ENCODE results near the gene ENTPD5.

ENTPD5 gene

GRCh38 chr14:74018586-74019407 lies at the start of gene ENTPD5, which contains the start of gene BBOF1:
Gene ENTPD5, minus strand, starts transcription at chr14:74019288. Its CDS starts 31,186 bp downstream, at chr14:73988102.
Gene BBOF1, plus strand, starts transcription at chr14:74019349. Its CDS starts 130 bp downstream, at chr14:74019479.
- peak within 1 kb of the TSS; percentile 92 for H3K4me3 ChIP-seq (ENCODE audit: low read depth, low read length)
- DNase-seq (ENCODE audit: low read depth), result no peak
- TF ChIP-seq, protein P1, sequence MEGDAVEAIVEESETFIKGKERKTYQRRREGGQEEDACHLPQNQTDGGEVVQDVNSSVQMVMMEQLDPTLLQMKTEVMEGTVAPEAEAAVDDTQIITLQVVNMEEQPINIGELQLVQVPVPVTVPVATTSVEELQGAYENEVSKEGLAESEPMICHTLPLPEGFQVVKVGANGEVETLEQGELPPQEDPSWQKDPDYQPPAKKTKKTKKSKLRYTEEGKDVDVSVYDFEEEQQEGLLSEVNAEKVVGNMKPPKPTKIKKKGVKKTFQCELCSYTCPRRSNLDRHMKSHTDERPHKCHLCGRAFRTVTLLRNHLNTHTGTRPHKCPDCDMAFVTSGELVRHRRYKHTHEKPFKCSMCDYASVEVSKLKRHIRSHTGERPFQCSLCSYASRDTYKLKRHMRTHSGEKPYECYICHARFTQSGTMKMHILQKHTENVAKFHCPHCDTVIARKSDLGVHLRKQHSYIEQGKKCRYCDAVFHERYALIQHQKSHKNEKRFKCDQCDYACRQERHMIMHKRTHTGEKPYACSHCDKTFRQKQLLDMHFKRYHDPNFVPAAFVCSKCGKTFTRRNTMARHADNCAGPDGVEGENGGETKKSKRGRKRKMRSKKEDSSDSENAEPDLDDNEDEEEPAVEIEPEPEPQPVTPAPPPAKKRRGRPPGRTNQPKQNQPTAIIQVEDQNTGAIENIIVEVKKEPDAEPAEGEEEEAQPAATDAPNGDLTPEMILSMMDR (IDR thresholded peaks at IDR 0.05; ENCODE audit: control insufficient read depth, extremely low read depth, insufficient read depth), result no peak

DNA sequence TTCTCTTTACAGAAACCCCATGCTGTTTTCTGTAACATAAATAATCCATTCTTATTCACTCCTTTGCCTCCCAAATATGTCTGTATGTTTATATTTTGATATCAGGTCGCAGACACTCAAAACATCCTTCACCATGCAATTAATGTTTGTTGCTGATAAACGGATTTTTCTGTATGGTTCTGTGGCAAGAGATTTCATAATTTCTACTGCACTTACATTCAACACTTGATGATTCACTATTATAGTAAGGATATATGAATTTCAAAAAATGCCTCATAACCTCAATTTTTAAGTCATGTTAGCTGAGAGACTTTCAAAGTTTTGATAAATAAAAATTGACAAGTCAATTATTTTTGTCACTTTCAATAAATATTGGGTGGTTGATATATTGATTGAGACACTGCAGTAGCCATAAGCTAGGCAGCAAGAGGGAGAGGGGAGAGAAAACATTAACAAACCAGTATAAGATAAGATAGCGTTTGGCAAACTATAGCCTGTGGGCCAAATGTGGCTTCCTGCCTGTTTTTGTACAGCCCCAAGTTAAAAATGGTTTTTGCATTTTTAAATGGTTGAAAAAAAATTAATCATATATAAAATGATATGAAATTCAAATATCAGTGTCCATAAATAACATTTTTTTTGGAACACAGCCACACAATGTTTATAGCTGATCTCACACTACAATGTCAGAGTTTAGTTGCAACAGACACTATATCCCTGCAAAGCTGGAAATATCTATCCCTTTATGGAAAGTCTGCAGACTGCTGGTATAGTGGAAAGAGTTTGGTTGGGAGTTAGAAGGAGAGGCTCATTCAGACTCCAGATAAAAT lies 46.9 kb upstream of the ENTPD5 start:
- TF ChIP-seq, protein P1 (IDR thresholded peaks at IDR 0.05; ENCODE audit: control insufficient read depth, extremely low read depth, insufficient read depth), result no peak
- DNase-seq (ENCODE audit: low read depth), result no peak
- H3K4me3 ChIP-seq (ENCODE audit: low read depth, low read length), result no peak overlapping the region

DNA sequence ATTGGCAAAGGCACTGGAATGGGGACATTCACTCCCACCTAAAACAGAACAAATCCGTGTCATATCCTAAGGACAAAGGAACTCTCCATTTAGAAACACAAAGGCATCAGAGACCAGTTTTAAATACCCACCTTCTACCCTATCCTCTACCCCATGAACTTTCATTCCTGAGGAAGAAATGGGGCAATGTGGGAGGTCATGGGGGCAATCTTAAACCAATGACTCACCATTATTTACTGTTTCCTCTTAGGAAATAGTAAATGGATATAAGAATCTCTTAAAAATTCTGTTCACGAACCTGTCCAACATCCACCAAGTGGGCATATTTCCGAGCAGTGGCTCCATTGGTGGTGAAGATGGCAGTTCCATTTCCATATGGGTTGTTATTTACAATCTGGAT lies 45.8 kb upstream of the ENTPD5 start:
- DNase-seq (ENCODE audit: low read depth), result no peak
- H3K4me3 ChIP-seq (ENCODE audit: low read depth, low read length), result no peak overlapping the region
- TF ChIP-seq, protein P1 (IDR thresholded peaks at IDR 0.05; ENCODE audit: control insufficient read depth, extremely low read depth, insufficient read depth), result no peak

- TF ChIP-seq, protein P1 (IDR thresholded peaks at IDR 0.05; ENCODE audit: control insufficient read depth, extremely low read depth, insufficient read depth), result no peak
- DNase-seq (ENCODE audit: low read depth), result no peak
- H3K4me3 ChIP-seq (ENCODE audit: low read depth, low read length), result no peak overlapping the region
These were observed 45.3 kb upstream of the ENTPD5 start for GRCh38 chr14:74064426-74064825.

DNA sequence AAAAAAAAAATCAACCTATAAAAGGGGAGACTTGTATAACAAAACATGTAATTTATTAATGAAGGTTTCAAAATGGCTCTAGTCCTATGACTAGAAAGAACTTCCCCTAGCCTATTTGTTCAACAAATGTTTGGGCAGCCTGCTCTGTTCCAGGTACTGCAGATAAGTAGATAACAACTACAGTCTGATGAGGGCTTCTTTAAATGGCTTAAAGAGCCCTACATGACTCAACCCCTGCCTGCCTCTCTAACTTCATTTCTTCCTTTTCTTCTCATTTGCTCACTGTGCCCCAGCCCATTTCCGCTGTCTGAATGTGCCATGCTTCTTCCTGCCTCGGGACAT lies 43.7 kb upstream of the ENTPD5 start:
- no peak overlapping the region for H3K4me3 ChIP-seq (ENCODE audit: low read depth, low read length)
- TF ChIP-seq, protein P1 (IDR thresholded peaks at IDR 0.05; ENCODE audit: control insufficient read depth, extremely low read depth, insufficient read depth), result no peak
- DNase-seq (ENCODE audit: low read depth), result peak; percentile 52

GRCh38 chr14:74049876-74050495 lies 30.9 kb upstream of the ENTPD5 start:
- no peak overlapping the region for H3K4me3 ChIP-seq (ENCODE audit: low read depth, low read length)
- TF ChIP-seq, protein P1 (IDR thresholded peaks at IDR 0.05; ENCODE audit: control insufficient read depth, extremely low read depth, insufficient read depth), result no peak
- no peak for DNase-seq (ENCODE audit: low read depth)
